Ovary (tissue), 3 donors: Measurements from ENCODE around the gene IQCN.

ENCODE experiments used
- CTCF ChIP-seq, 3 donors: fragments of 450-650 bp in 2 of 3; fragments of 200-600 bp in 1 of 3; IDR thresholded peaks; one replicate each; pipeline versions ENCODE4 v1.5.1 to v1.8.0; 2016 to 2022; ENCODE audit warnings: antibody characterized with exemption in 3 of 3, mild to moderate bottlenecking in 1 of 3
- EP300 ChIP-seq: sonication (generic); formaldehyde crosslinking; IDR thresholded peaks from one replicate; pipeline ENCODE4 v1.6.1; 2017; ENCODE audit warnings: antibody characterized with exemption
- POLR2A ChIP-seq: fragments of 450-650 bp; IDR thresholded peaks from one replicate; pipeline ENCODE4 v1.6.1; 2017; ENCODE audit warnings: antibody characterized with exemption, mild to moderate bottlenecking, moderate library complexity
- donor health status: DM: no; HTN: no; CAD: no.

GRCh38 chr19:18289471-18290301 is 15.4 kb upstream of the IQCN start:
- TF ChIP-seq CTCF (IDR thresholded peaks at IDR 0.05) (no peak), POLR2A (no peak), EP300 (no peak)
